Ishikawa (cell line): ENCODE results near the gene RIOX2.

ENCODE experiments used
- CEBPB ChIP-seq: IDR thresholded peaks from 2 replicates; pipeline ENCODE4 v1.6.1; 2012
- CREB1 ChIP-seq: IDR thresholded peaks from 2 replicates; pipeline ENCODE4 v1.6.1; 2012; ENCODE audit warnings: low read depth
- EGR1 ChIP-seq: IDR thresholded peaks from 2 replicates; pipeline ENCODE4 v1.6.1; 2012
- EP300 ChIP-seq: IDR thresholded peaks from 2 replicates; pipeline ENCODE4 v1.6.1; 2012; ENCODE audit warnings: borderline replicate concordance
- FOXM1 ChIP-seq: IDR thresholded peaks from 2 replicates; pipeline ENCODE4 v1.6.1; 2012; ENCODE audit warnings: low read depth, borderline replicate concordance
- MAX ChIP-seq: IDR thresholded peaks from 2 replicates; pipeline ENCODE4 v1.6.1; 2012
- NFIC ChIP-seq: IDR thresholded peaks from 2 replicates; pipeline ENCODE4 v1.6.1; 2012
- RAD21 ChIP-seq: IDR thresholded peaks from 2 replicates; pipeline ENCODE4 v1.6.1; 2012; ENCODE audit warnings: low read depth
- REST ChIP-seq: IDR thresholded peaks from 2 replicates; pipeline ENCODE4 v1.6.1; 2012; ENCODE audit warnings: low read depth, mild to moderate bottlenecking
- TAF1 ChIP-seq: IDR thresholded peaks from 2 replicates; pipeline ENCODE4 v1.6.1; 2012; ENCODE audit warnings: low read depth, mild to moderate bottlenecking
- TCF12 ChIP-seq: IDR thresholded peaks from 2 replicates; pipeline ENCODE4 v1.6.1; 2012; ENCODE audit warnings: low read depth
- TEAD4 ChIP-seq: IDR thresholded peaks from 2 replicates; pipeline ENCODE4 v1.6.1; 2012
- USF1 ChIP-seq: IDR thresholded peaks from 2 replicates; pipeline ENCODE4 v1.6.1; 2012
- YY1 ChIP-seq: IDR thresholded peaks from 2 replicates; pipeline ENCODE4 v1.6.1; 2012; ENCODE audit warnings: low read depth
- ZBTB7A ChIP-seq: IDR thresholded peaks from 2 replicates; pipeline ENCODE4 v1.6.1; 2012; ENCODE audit warnings: low read depth

RIOX2 gene

GRCh38 chr3:97910931-97911351 lies 61.3 kb downstream of the RIOX2 start:
- TF ChIP-seq REST (no peak), ZBTB7A (no peak), TAF1 (no peak)

- no peak for TF ChIP-seq REST
- no peak for TF ChIP-seq FOXM1
- TF ChIP-seq ZBTB7A = no peak
- TF ChIP-seq CEBPB = no peak
- no peak for TF ChIP-seq EP300
- TF ChIP-seq TAF1 = no peak
- TF ChIP-seq MAX = no peak
- TF ChIP-seq USF1 = no peak
- no peak for TF ChIP-seq TEAD4
- TF ChIP-seq TCF12 = no peak
- TF ChIP-seq CREB1 = no peak
- no peak for TF ChIP-seq RAD21
- no peak for TF ChIP-seq NFIC
- no peak for TF ChIP-seq EGR1
- TF ChIP-seq YY1 = no peak
These were observed 70.7 kb downstream of the RIOX2 start for GRCh38 chr3:97901313-97902248.

GRCh38 chr3:97899331-97899730 lies 72.9 kb downstream of the RIOX2 start:
- TF ChIP-seq FOXM1 (no peak), CREB1 (no peak), REST (no peak), TCF12 (no peak), NFIC (no peak), YY1 (no peak), RAD21 (no peak), EGR1 (no peak), ZBTB7A (no peak), USF1 (no peak), TEAD4 (no peak), CEBPB (no peak), MAX (no peak), TAF1 (no peak), EP300 (no peak)

- TF ChIP-seq YY1 (no peak), CREB1 (no peak), REST (no peak), TEAD4 (no peak), EP300 (no peak), ZBTB7A (no peak), RAD21 (no peak), TCF12 (no peak), MAX (no peak), TAF1 (no peak), NFIC (no peak), CEBPB (no peak), EGR1 (no peak), USF1 (no peak), FOXM1 (no peak)
These were observed 75.7 kb downstream of the RIOX2 start for GRCh38 chr3:97896547-97896946.
